Transverse colon (tissue), 3 donors: ENCODE results near the gene LANCL1.
"Not testable (repeated sequence)": the region's sequence is repeated elsewhere in the genome, so short reads cannot be mapped to it uniquely, and the experiment has no call there.

Source experiments
- EP300 ChIP-seq: sonication (generic); formaldehyde crosslinking; IDR thresholded peaks from one replicate; pipeline ENCODE4 v1.6.1; 2017; ENCODE audit warnings: antibody characterized with exemption, low read depth
- POLR2A ChIP-seq: fragments of 450-650 bp; IDR thresholded peaks from one replicate; pipeline ENCODE4 v1.6.1; 2016; ENCODE audit warnings: antibody characterized with exemption, mild to moderate bottlenecking, moderate library complexity
- TF ChIP-seq, protein P1 (sequence below), 5 experiments: fragments of 200-600 bp in 3 of 5; fragments of 450-650 bp in 2 of 5; sonication (generic) in 3 of 5; IDR thresholded peaks; 1 replicate in 2 of 5; 2 replicates in 3 of 5; pipeline ENCODE4 v1.5.1; 2016 to 2017; ENCODE audit warnings: antibody characterized with exemption in 5 of 5, inconsistent platforms in 3 of 5, mild to moderate bottlenecking in 2 of 5, moderate library complexity in 1 of 5

DNA sequence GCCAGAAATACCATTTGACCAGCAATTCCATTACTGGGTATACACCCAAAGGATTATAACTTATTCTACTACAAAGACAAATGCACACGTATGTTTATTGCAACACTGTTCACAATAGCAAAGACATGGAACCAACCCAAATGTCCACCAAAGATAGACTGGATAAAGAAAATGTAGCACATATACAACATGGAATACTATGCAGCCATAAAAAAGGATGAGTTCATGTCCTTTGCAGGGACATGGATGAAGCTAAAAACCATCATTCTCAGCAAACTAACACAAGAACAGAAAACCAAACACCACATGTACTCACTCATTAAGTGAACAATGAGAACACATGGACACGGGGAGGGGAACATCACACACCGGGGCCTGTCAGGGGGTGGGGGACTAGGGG lies 25.6 kb downstream of the LANCL1 start:
- TF ChIP-seq EP300, POLR2A: not testable (repeated sequence)
- TF ChIP-seq, protein P1, sequence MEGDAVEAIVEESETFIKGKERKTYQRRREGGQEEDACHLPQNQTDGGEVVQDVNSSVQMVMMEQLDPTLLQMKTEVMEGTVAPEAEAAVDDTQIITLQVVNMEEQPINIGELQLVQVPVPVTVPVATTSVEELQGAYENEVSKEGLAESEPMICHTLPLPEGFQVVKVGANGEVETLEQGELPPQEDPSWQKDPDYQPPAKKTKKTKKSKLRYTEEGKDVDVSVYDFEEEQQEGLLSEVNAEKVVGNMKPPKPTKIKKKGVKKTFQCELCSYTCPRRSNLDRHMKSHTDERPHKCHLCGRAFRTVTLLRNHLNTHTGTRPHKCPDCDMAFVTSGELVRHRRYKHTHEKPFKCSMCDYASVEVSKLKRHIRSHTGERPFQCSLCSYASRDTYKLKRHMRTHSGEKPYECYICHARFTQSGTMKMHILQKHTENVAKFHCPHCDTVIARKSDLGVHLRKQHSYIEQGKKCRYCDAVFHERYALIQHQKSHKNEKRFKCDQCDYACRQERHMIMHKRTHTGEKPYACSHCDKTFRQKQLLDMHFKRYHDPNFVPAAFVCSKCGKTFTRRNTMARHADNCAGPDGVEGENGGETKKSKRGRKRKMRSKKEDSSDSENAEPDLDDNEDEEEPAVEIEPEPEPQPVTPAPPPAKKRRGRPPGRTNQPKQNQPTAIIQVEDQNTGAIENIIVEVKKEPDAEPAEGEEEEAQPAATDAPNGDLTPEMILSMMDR (IDR thresholded peaks at IDR 0.05) = not testable (repeated sequence)
